Measurements from ENCODE around the gene BLOC1S5.

GRCh38 chr6:8000636-8001035 is 63.6 kb downstream of the BLOC1S5 start:
- TF ChIP-seq CTCF (conservative IDR thresholded peaks at IDR 0.05; ENCODE audit: low read length) = no peak
- TF ChIP-seq EZH2phosphoT487 (IDR thresholded peaks at IDR 0.05; ENCODE audit: borderline replicate concordance) = no peak
